ENCODE results near the gene SRPK2. TPM values are rescaled to one million over a fixed set of nuclear protein-coding genes. Genes with fewer than 3 reads are reported as not detected.

Gene SRPK2
- total and polyA plus RNA-seq, 2 of the 13 experiments (the other 11 are each of a cell fraction or from before 2014, with no cell fraction given): 10.1 to 22.3 TPM

DNA sequence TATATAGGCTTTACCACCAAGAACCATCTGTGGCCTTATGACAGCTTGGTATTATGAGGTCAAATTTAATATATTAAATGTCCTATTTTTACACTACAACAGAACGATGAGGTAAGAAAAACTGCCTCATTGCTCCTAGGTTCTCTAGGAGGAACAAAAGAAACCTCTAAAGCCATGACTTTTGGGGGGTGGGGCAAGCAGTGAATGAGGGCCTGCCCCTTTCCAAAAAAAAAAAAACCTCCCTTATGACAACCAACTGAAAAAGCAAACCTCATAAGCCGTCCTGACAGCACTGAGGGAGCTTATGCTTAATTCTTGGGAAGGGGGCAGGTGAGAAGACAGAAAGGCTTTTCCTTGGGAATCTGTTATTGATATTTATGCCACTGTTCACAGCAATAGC is 258.1 kb downstream of the SRPK2 start (continued):
- TF ChIP-seq, protein P1, sequence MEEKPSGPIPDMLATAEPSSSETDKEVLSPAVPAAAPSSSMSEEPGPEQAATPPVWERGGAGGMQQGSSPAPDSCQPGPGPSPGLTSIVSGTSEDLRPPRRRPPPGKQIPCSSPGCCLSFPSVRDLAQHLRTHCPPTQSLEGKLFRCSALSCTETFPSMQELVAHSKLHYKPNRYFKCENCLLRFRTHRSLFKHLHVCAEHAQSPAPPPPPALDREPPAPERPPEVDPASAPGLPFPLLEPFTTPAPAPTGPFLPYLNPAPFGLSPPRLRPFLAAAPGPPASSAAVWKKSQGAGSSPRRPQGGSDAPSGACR (CRISPR knock-in tag; IDR thresholded peaks at IDR 0.05): no peak

DNA sequence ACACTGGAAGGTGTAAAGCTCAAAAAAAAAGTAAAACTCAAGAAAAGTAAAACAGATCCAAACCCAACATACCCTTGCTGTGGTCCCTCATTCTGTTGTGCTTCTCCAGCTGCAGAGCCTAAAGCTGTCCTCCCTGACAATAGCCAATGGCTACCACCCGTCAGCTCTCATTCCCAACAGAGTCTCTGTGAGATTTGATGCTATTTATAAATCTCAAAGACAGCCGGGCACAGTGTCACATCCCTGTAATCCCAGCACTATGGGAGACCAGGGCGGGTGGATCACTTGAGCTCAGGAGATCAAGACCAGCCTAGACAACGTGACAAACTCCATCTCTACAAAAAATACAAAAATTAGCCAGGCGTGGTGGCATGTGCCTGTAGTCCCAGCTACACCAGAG is 258.7 kb downstream of the SRPK2 start:
- in situ Hi-C loops (cut with HindIII; ENCODE audit: extremely low pct_ligation_motif_present, low pct_unique_long_range_greater_than_20kb): no loop called here
- ChIA-PET CTCF (ENCODE audit: low intra/inter-chr PET ratio, low total read pairs) (no interaction called here), POLR2A (no interaction called here)

More for the DNA sequence above, 258.7 kb downstream of the SRPK2 start:
- Histone ChIP-seq H3K79me2 (ENCODE audit: insufficient read depth, low read length) (no peaks in the 10 kb centered on the region), H3K27me3 (ENCODE audit: control insufficient read depth in 1 of 2, insufficient read depth in 2 of 2, low read length in 2 of 2) (no peaks in the 10 kb centered on the region), H2AFZ (ENCODE audit: low read length) (no peak overlapping the region), H3K27ac (ENCODE audit: extremely low read length, insufficient read depth, low read length) (no peak overlapping the region), H4K20me1 (ENCODE audit: insufficient read depth, low read length) (no peaks in the 10 kb centered on the region), H3K9ac (ENCODE audit: insufficient read depth, low read depth, low read length) (no peak overlapping the region), H3K4me1 (ENCODE audit: insufficient read depth, low read length) (no peaks in the 10 kb centered on the region), H3K36me3 (replicated peaks in 1 of 2; ENCODE audit: control insufficient read depth in 1 of 2, insufficient read depth in 2 of 2, low read length in 2 of 2) (peaks cover 3 to 39% of the 10 kb centered on the region in 2 experiments; a peak in 3 of 5 replicates), H3K9me3 (ENCODE audit: low read length) (no peaks in the 10 kb centered on the region), H3K4me2 (ENCODE audit: low read depth, low read length) (no peak overlapping the region), H3K4me3 (replicated peaks in 1 of 3; ENCODE audit: insufficient read depth in 1 of 3, low read depth in 2 of 3, low read length in 3 of 3) (no peak overlapping the region)
- FAIRE-seq (no peak), ATAC-seq (no peak), DNase-seq (ENCODE audit: low spot score) (no peak)
- 95% methylated on average over 5 of the region's 5 CpGs for WGBS (ENCODE audit: low lambda C conversion rate)
- no TSS peak for BruUV-seq (replicated peaks)
- TF ChIP-seq ZNF44 (CRISPR knock-in tag; IDR thresholded peaks at IDR 0.05): no peak
- TF ChIP-seq, protein P2, sequence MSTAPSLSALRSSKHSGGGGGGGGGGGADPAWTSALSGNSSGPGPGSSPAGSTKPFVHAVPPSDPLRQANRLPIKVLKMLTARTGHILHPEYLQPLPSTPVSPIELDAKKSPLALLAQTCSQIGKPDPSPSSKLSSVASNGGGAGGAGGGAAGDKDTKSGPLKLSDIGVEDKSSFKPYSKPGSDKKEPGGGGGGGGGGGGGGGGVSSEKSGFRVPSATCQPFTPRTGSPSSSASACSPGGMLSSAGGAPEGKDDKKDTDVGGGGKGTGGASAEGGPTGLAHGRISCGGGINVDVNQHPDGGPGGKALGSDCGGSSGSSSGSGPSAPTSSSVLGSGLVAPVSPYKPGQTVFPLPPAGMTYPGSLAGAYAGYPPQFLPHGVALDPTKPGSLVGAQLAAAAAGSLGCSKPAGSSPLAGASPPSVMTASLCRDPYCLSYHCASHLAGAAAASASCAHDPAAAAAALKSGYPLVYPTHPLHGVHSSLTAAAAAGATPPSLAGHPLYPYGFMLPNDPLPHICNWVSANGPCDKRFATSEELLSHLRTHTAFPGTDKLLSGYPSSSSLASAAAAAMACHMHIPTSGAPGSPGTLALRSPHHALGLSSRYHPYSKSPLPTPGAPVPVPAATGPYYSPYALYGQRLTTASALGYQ (CRISPR knock-in tag; IDR thresholded peaks at IDR 0.05): no peak
- no peak for TF ChIP-seq TEAD2 (CRISPR knock-in tag; IDR thresholded peaks at IDR 0.05)
- no peak for TF ChIP-seq BORCS8-MEF2B (CRISPR knock-in tag; IDR thresholded peaks at IDR 0.05)
- no peak for TF ChIP-seq TEAD3 (CRISPR knock-in tag; optimal IDR thresholded peaks at IDR 0.05; ENCODE audit: borderline replicate concordance)
- TF ChIP-seq IRX3 (CRISPR knock-in tag; IDR thresholded peaks at IDR 0.05; ENCODE audit: borderline replicate concordance, low read depth): no peak
- no peak for TF ChIP-seq SMAD9 (CRISPR knock-in tag; IDR thresholded peaks at IDR 0.05)
- no peak for TF ChIP-seq ZNF121 (CRISPR knock-in tag; IDR thresholded peaks at IDR 0.05)
- TF ChIP-seq, protein P3, sequence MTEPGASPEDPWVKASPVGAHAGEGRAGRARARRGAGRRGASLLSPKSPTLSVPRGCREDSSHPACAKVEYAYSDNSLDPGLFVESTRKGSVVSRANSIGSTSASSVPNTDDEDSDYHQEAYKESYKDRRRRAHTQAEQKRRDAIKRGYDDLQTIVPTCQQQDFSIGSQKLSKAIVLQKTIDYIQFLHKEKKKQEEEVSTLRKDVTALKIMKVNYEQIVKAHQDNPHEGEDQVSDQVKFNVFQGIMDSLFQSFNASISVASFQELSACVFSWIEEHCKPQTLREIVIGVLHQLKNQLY (CRISPR knock-in tag; IDR thresholded peaks at IDR 0.05): no peak
- TF ChIP-seq ZNF337 (CRISPR knock-in tag; IDR thresholded peaks at IDR 0.05; ENCODE audit: borderline replicate concordance, low read depth): no peak
- TF ChIP-seq NFIB (CRISPR knock-in tag; IDR thresholded peaks at IDR 0.05; ENCODE audit: borderline replicate concordance): no peak
- no peak for TF ChIP-seq ZNF34 (CRISPR knock-in tag; IDR thresholded peaks at IDR 0.05; ENCODE audit: borderline replicate concordance)
- intact Hi-C loops (cut with micrococcal nuclease; ENCODE audit: unreplicated experiment): no loop called here

Data from HepG2 (cell line).